B cell (primary cell): Measurements from ENCODE around the gene GPER1.

Experiments
- CTCF ChIP-seq: fragments of 200-600 bp; IDR thresholded peaks from one replicate; pipeline ENCODE4 v1.8.0; 2022; ENCODE audit warnings: antibody characterized with exemption, mild to moderate bottlenecking
- EZH2 ChIP-seq: IDR thresholded peaks from 2 replicates; pipeline ENCODE4 v1.6.1; 2012; ENCODE audit warnings: borderline replicate concordance, low read depth, mild to moderate bottlenecking, moderate library complexity, low read length; ENCODE audit not compliant: insufficient read depth, poor library complexity, severe bottlenecking

DNA sequence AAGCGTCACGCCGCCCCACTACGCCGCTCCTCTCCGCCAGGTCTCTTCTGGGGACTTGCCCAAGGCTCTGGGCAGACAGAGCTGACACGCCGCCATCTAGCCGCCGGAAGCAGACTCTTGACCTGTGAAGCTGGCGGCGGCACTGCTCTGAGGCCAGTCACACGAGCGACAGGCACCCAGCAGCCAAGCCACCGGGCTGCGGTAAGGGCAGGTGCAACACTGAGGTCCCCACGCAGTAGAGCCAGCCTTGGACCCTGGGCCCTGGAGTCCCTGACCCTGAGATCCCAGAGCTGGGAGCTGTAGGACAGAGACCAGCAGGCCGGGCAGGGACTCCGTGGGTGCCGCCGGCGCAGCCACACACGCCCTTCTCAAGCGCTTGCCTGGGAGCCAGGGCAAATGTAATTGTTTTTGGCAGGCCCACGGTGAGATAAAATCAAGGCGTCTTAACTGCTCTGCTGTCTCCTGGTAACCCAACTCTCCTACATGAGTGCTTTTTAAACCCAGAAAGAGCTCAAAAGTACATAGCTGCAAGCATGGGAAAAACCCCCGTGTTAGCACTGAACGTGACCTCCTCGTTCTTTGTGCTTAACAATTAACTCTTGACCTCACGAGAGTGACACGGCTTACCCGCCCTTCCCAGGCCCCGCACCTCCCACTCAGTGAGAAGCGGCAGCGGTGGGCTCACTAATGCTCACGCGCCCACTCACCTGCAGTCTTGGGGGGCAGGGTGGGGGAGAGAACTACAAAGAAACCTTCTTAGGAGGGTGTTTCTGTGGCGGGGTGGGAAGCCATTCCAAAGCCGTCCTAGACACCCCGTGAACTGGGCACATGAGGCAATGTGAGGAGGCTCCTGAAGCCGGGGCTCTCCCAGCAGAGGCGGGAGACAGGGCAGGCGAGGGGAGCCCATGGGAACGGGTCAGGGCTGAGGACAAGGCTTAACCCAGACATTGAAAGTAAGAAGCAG lies 8.5 kb downstream of the GPER1 start:
- TF ChIP-seq CTCF (no peak), EZH2 (no peak)
